GM12865 (cell line): ENCODE results near the gene GNPDA1.

Experiments
- DNase-seq: peaks from one replicate; pipeline ENCODE4 v3.0.0; 2010; ENCODE audit warnings: low read depth
- H3K4me3 ChIP-seq: 2 replicates; pipeline ENCODE4 v1.5.1; 2011; ENCODE audit warnings: mild to moderate bottlenecking, low read depth, low read length, control low read depth
- CTCF ChIP-seq: IDR thresholded peaks from 2 replicates; pipeline ENCODE4 v1.5.1; 2011; ENCODE audit warnings: low read length, control low read depth, low read depth, inconsistent platforms; ENCODE audit not compliant: insufficient read depth; ENCODE audit errors: missing control alignments

Gene GNPDA1

GRCh38 chr5:142032747-142033631, 20.2 kb upstream of the GNPDA1 start:
- no peak for TF ChIP-seq CTCF
- H3K4me3 ChIP-seq = no peak overlapping the region

GRCh38 chr5:142032150-142032549, 19.3 kb upstream of the GNPDA1 start:
- no peak for DNase-seq
- TF ChIP-seq CTCF = no peak
- no peak overlapping the region for H3K4me3 ChIP-seq

More at GRCh38 chr5:142032747-142033631, 20.2 kb upstream of the GNPDA1 start:
- no peak for DNase-seq

GRCh38 chr5:142025637-142026036, 12.8 kb upstream of the GNPDA1 start:
- no peak for TF ChIP-seq CTCF
- DNase-seq = no peak
- no peak overlapping the region for H3K4me3 ChIP-seq

GRCh38 chr5:142024771-142025304, 12.0 kb upstream of the GNPDA1 start:
- DNase-seq = peak; percentile 80
- no peak for TF ChIP-seq CTCF
- peak overlapping the region; percentile 70 for H3K4me3 ChIP-seq

DNA sequence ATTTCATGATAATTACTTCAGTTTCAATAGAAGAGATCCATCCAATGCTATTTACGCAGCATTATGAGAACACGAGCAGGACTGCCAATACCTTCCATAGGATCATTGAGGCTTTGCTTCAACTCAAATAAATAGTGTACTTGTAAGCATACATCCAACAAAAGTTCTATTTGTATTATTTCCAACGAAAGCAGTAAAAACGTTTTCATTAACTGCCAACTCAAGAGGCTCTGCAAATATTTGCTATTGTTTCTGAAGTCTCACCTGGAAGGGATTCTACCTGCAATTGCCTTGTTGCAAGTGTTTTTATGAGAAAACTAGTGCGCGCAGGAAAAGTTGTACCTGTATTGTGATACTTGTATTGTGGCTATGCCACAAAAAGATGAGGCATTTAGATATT, 11.0 kb upstream of the GNPDA1 start:
- TF ChIP-seq CTCF = no peak
- DNase-seq = no peak
- H3K4me3 ChIP-seq = no peak overlapping the region

DNA sequence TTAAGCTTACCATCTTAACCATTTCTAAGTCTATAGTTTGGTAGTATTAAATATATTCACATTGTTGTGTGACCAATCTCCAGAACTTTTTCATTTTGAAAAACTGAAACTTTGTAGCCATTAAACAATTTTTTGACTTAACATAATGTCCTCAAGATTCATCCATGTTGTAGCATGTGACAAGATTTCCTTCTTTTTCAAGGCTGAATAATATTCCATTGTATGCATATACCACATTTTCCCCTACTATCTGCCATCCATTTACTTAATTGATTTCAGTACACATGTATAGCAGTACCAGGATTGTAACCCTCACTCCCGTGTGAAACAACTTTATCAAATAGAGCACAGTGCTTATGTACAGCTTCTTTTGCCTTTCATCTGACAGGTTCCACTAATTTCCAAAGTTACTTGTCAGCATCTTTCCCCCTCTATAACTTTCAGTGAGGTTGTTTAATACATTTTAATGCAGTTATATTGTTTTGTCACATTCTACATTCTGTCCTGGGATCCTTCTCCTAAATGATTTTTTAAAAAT, 7.4 kb upstream of the GNPDA1 start:
- no peak for TF ChIP-seq CTCF
- no peak overlapping the region for H3K4me3 ChIP-seq
- DNase-seq = no peak
